Left colon (tissue), 2 donors: ENCODE results near the gene BFSP2. TPM values are rescaled to one million over a fixed set of nuclear protein-coding genes. Genes with fewer than 3 reads are reported as not detected.

ENCODE experiments used
- ATAC-seq: fragments of 200-7000 bp; cut with Tn5 transposase; one replicate; pipeline ENCODE4 v1.9.1; 2020; ENCODE audit warnings: mild to moderate bottlenecking, moderate library complexity
- DNase-seq, 2 donors: peaks; one replicate each; pipeline ENCODE4 v3.0.0-alpha.2; 2020
- intact Hi-C, 2 donors: fragments of 100-400 bp; cut with DNase I in 1 of 2; cut with micrococcal nuclease in 1 of 2; formaldehyde crosslinking; loops; one replicate each; pipeline versions ENCODE4 v1.11.2 to v1.14.0; 2022; cut with DNase I, micrococcal nuclease
- total RNA-seq, 2 donors: library from RNA; stranded (reverse); fragmentation: NEBNext Ultra II Directional; extraction: Animal tissue kit (Norgen Biotek cat#: 25700); gene quantifications; one replicate each; pipeline ENCODE4 v1.2.1, GENCODE V29; 2021
- donor health status: DM: no; HTN: no; CAD: no.
- donor health status: DM: yes; HTN: yes; CAD: no.

BFSP2 gene
- total RNA-seq, 2 donors from 2014 or later: not detected

GRCh38 chr3:133380481-133381225 is 19.2 kb upstream of the BFSP2 start:
- no peak for ATAC-seq

GRCh38 chr3:133381346-133382109 is 18.3 kb upstream of the BFSP2 start:
- DNase-seq (no peak), ATAC-seq (no peak)
- intact Hi-C loops: no loop called here

More at GRCh38 chr3:133380481-133381225, 19.2 kb upstream of the BFSP2 start:
- DNase-seq: no peak
- intact Hi-C loops: no loop called here

- intact Hi-C loops: no loop called here
- ATAC-seq (no peak), DNase-seq (no peak)
Observed at GRCh38 chr3:133383175-133383574, 16.7 kb upstream of the BFSP2 start.

GRCh38 chr3:133383741-133384140 is 16.1 kb upstream of the BFSP2 start:
- ATAC-seq: no peak
- intact Hi-C loops: no loop called here
- no peak for DNase-seq

GRCh38 chr3:133384331-133385027 is 15.4 kb upstream of the BFSP2 start:
- ATAC-seq: peak; percentile 77
- intact Hi-C loops: no loop called here
- DNase-seq: peak in 1 of 2 donors; percentile 41

GRCh38 chr3:133386876-133387275 is 13.0 kb upstream of the BFSP2 start:
- intact Hi-C loops: no loop called here

GRCh38 chr3:133387341-133387740 is 12.5 kb upstream of the BFSP2 start:
- DNase-seq (no peak), ATAC-seq (no peak)
- intact Hi-C loops: no loop called here

More at GRCh38 chr3:133386876-133387275, 13.0 kb upstream of the BFSP2 start:
- ATAC-seq (no peak), DNase-seq (no peak)

GRCh38 chr3:133388696-133389395 is 11.0 kb upstream of the BFSP2 start:
- intact Hi-C loops: no loop called here
- ATAC-seq: no peak
- no peak for DNase-seq

GRCh38 chr3:133390715-133391114 is 9.1 kb upstream of the BFSP2 start:
- no peak for DNase-seq
- intact Hi-C loops: no loop called here
- no peak for ATAC-seq

GRCh38 chr3:133393204-133393603 is 6.7 kb upstream of the BFSP2 start:
- ATAC-seq: no peak
- no peak for DNase-seq
- intact Hi-C loops: no loop called here

GRCh38 chr3:133393691-133394474 is 6.0 kb upstream of the BFSP2 start:
- ATAC-seq: no peak

GRCh38 chr3:133394561-133395311 is 5.1 kb upstream of the BFSP2 start:
- no peak for DNase-seq
- intact Hi-C loops: no loop called here
- ATAC-seq: no peak

More at GRCh38 chr3:133393691-133394474, 6.0 kb upstream of the BFSP2 start:
- no peak for DNase-seq
- intact Hi-C loops: no loop called here

- intact Hi-C loops: no loop called here
- no peak for ATAC-seq
- no peak for DNase-seq
Observed at GRCh38 chr3:133396906-133397305, 3.0 kb upstream of the BFSP2 start.

- ATAC-seq (no peak), DNase-seq (no peak)
- intact Hi-C loops: no loop called here
Observed at GRCh38 chr3:133401374-133402135, 1.7 kb downstream of the BFSP2 start.

- ATAC-seq: no peak
- no peak for DNase-seq
- intact Hi-C loops: no loop called here
Observed at GRCh38 chr3:133404920-133405319, 5.1 kb downstream of the BFSP2 start.

GRCh38 chr3:133408366-133408765 is 8.5 kb downstream of the BFSP2 start:
- DNase-seq (no peak), ATAC-seq (no peak)
- intact Hi-C loops: no loop called here

GRCh38 chr3:133408961-133409360 is 9.1 kb downstream of the BFSP2 start:
- no peak for DNase-seq
- intact Hi-C loops: no loop called here

More at GRCh38 chr3:133408961-133409360, 9.1 kb downstream of the BFSP2 start:
- no peak for ATAC-seq
